Smooth muscle cell (in vitro differentiated cells): Measurements from ENCODE around the gene GLYAT. TPM values are rescaled to one million over a fixed set of nuclear protein-coding genes. Genes with fewer than 3 reads are reported as not detected.

Source experiments
- DNase-seq: peaks from one replicate; lab custom pipeline; 2025; ENCODE audit not compliant: unreplicated experiment; lab: John Stamatoyannopoulos, UW
- H2AFZ ChIP-seq: fragments of 200-600 bp; sonication (generic); 2 replicates; pipeline ENCODE4 v1.6.0; 2016; ENCODE audit warnings: antibody characterized with exemption, low read depth, mild to moderate bottlenecking
- H3F3A ChIP-seq: fragments of 200-600 bp; sonication (generic); 2 replicates; pipeline ENCODE4 v1.6.0; 2017; ENCODE audit warnings: antibody characterized with exemption, low read depth
- H3K27ac ChIP-seq: fragments of 200-600 bp; sonication (generic); 2 replicates; pipeline ENCODE4 v1.5.1; 2016; ENCODE audit warnings: low read depth, mild to moderate bottlenecking
- H3K27me3 ChIP-seq: fragments of 200-600 bp; sonication (generic); 2 replicates; pipeline ENCODE4 v1.6.1; 2016; ENCODE audit warnings: low read depth, mild to moderate bottlenecking
- H3K36me3 ChIP-seq: fragments of 200-600 bp; sonication (generic); 2 replicates; pipeline ENCODE4 v1.5.1; 2016; ENCODE audit warnings: low read depth
- H3K4me1 ChIP-seq: fragments of 200-600 bp; sonication (generic); 2 replicates; pipeline ENCODE4 v1.5.1; 2016; ENCODE audit warnings: low read depth
- H3K4me2 ChIP-seq: fragments of 200-600 bp; sonication (generic); 2 replicates; pipeline ENCODE4 v1.6.0; 2016; ENCODE audit warnings: mild to moderate bottlenecking
- H3K4me3 ChIP-seq: fragments of 200-600 bp; sonication (generic); 2 replicates; pipeline ENCODE4 v1.5.1; 2016; ENCODE audit warnings: mild to moderate bottlenecking
- H3K79me2 ChIP-seq: fragments of 200-600 bp; sonication (generic); 2 replicates; pipeline ENCODE4 v1.6.0; 2016; ENCODE audit warnings: low read depth, mild to moderate bottlenecking
- H3K9ac ChIP-seq: fragments of 200-600 bp; sonication (generic); 2 replicates; pipeline ENCODE4 v1.6.0; 2016; ENCODE audit warnings: low read depth
- H3K9me3 ChIP-seq: fragments of 200-600 bp; sonication (generic); replicated peaks from 2 replicates; pipeline ENCODE4 v1.5.1; 2016; ENCODE audit warnings: low read depth
- H4K20me1 ChIP-seq: fragments of 200-600 bp; sonication (generic); 2 replicates; pipeline ENCODE4 v1.6.0; 2016; ENCODE audit warnings: low read depth
- WGBS: methylation state at CpG from one replicate; pipeline ENCODE4 v1.1.7; 2016; ENCODE audit warnings: low lambda C conversion rate; 5-methylcytosine and 5-hydroxymethylcytosine counted together
- polyA plus RNA-seq: library from polyadenylated mRNA; unstranded; fragments of >200 nt; fragmentation: Nextera tagmentation; extraction: Ambion mirVana; gene quantifications from 2 replicates; pipeline ENCODE4 v1.2.1, GENCODE V29; 2016
- total RNA-seq: library from RNA; depleted of rRNA; stranded (reverse); fragments of >200 nt; gene quantifications from 2 replicates; pipeline ENCODE4 v1.2.3, GENCODE V29; 2014
- TF ChIP-seq, protein P1 (sequence below): fragments of 200-600 bp; sonication (generic); IDR thresholded peaks from 2 replicates; pipeline ENCODE4 v1.5.1; 2017; ENCODE audit warnings: borderline replicate concordance, mild to moderate bottlenecking, antibody characterized with exemption; ENCODE audit not compliant: insufficient read depth, poor library complexity, severe bottlenecking

Gene GLYAT
- total and polyA plus RNA-seq, 2 experiments from 2014 or later = not detected

GRCh38 chr11:58765078-58765477 lies 33.3 kb upstream of the GLYAT start:
- Histone ChIP-seq H4K20me1 (no peaks in the 10 kb centered on the region), H3K4me2 (no peak overlapping the region), H3K4me1 (no peaks in the 10 kb centered on the region), H3K4me3 (no peak overlapping the region), H3K79me2 (no peaks in the 10 kb centered on the region), H3K27me3 (no peaks in the 10 kb centered on the region), H3K9ac (no peak overlapping the region), H3K27ac (no peak overlapping the region), H3K9me3 (peaks cover 7% of the 10 kb centered on the region), H3K36me3 (no peaks in the 10 kb centered on the region), H2AFZ (no peak overlapping the region), H3F3A (no peaks in the 10 kb centered on the region)
- WGBS = 68% methylated on average over 1 of the region's 1 CpG
- no peak for DNase-seq
- TF ChIP-seq, protein P1, sequence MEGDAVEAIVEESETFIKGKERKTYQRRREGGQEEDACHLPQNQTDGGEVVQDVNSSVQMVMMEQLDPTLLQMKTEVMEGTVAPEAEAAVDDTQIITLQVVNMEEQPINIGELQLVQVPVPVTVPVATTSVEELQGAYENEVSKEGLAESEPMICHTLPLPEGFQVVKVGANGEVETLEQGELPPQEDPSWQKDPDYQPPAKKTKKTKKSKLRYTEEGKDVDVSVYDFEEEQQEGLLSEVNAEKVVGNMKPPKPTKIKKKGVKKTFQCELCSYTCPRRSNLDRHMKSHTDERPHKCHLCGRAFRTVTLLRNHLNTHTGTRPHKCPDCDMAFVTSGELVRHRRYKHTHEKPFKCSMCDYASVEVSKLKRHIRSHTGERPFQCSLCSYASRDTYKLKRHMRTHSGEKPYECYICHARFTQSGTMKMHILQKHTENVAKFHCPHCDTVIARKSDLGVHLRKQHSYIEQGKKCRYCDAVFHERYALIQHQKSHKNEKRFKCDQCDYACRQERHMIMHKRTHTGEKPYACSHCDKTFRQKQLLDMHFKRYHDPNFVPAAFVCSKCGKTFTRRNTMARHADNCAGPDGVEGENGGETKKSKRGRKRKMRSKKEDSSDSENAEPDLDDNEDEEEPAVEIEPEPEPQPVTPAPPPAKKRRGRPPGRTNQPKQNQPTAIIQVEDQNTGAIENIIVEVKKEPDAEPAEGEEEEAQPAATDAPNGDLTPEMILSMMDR = no peak

GRCh38 chr11:58763120-58763490 lies 31.4 kb upstream of the GLYAT start:
- DNase-seq = no peak
- Histone ChIP-seq H3F3A (no peaks in the 10 kb centered on the region), H3K4me2 (no peak overlapping the region), H3K4me1 (no peaks in the 10 kb centered on the region), H3K36me3 (no peaks in the 10 kb centered on the region), H3K27me3 (no peaks in the 10 kb centered on the region), H3K27ac (no peak overlapping the region), H3K4me3 (no peak overlapping the region), H2AFZ (no peak overlapping the region), H3K79me2 (no peaks in the 10 kb centered on the region), H4K20me1 (no peaks in the 10 kb centered on the region), H3K9ac (no peak overlapping the region), H3K9me3 (peaks cover 4% of the 10 kb centered on the region)
- WGBS = 93% methylated on average over 1 of the region's 1 CpG
- TF ChIP-seq, protein P1 = no peak

- TF ChIP-seq, protein P1 = no peak
- no peaks in the 10 kb centered on the region for H3F3A ChIP-seq
- no peak overlapping the region for H3K9ac ChIP-seq
- no peak for DNase-seq
- peaks cover 4% of the 10 kb centered on the region for H3K9me3 ChIP-seq
- no peak overlapping the region for H2AFZ ChIP-seq
- H4K20me1 ChIP-seq = no peaks in the 10 kb centered on the region
- H3K27me3 ChIP-seq = no peaks in the 10 kb centered on the region
- H3K4me1 ChIP-seq = no peaks in the 10 kb centered on the region
- H3K27ac ChIP-seq = no peak overlapping the region
- H3K36me3 ChIP-seq = no peaks in the 10 kb centered on the region
- 67% methylated on average over 6 of the region's 6 CpGs for WGBS
- no peaks in the 10 kb centered on the region for H3K79me2 ChIP-seq
- no peak overlapping the region for H3K4me3 ChIP-seq
- H3K4me2 ChIP-seq = no peak overlapping the region
These were observed 30.8 kb upstream of the GLYAT start for GRCh38 chr11:58762284-58763119.

- H4K20me1 ChIP-seq = no peaks in the 10 kb centered on the region
- H3K27ac ChIP-seq = no peak overlapping the region
- TF ChIP-seq, protein P1 = no peak
- no peaks in the 10 kb centered on the region for H3K4me1 ChIP-seq
- H3K9ac ChIP-seq = no peak overlapping the region
- peaks cover 7% of the 10 kb centered on the region for H3K9me3 ChIP-seq
- H3K4me3 ChIP-seq = no peak overlapping the region
- H2AFZ ChIP-seq = no peak overlapping the region
- no peak for DNase-seq
- H3K79me2 ChIP-seq = no peaks in the 10 kb centered on the region
- H3F3A ChIP-seq = no peaks in the 10 kb centered on the region
- H3K27me3 ChIP-seq = no peaks in the 10 kb centered on the region
- no peaks in the 10 kb centered on the region for H3K36me3 ChIP-seq
- H3K4me2 ChIP-seq = no peak overlapping the region
These were observed 25.7 kb upstream of the GLYAT start for GRCh38 chr11:58757439-58757838.
